ENCODE results near the gene RABL6.

GRCh38 chr9:136794281-136794999, 13.3 kb upstream of the RABL6 start:
- TF ChIP-seq CTCF (IDR thresholded peaks at IDR 0.05): no peak
- no peak for TF ChIP-seq EZH2 (IDR thresholded peaks at IDR 0.05)
- no peak for TF ChIP-seq EZH2phosphoT487 (IDR thresholded peaks at IDR 0.05)

Measured in neural progenitor cell (in vitro differentiated cells).